Body of pancreas (tissue), 4 donors: ENCODE measurements around the gene GALNTL6. TPM values are rescaled to one million over a fixed set of nuclear protein-coding genes. Genes with fewer than 3 reads are reported as not detected.
"Not testable (repeated sequence)": the region's sequence is repeated elsewhere in the genome, so short reads cannot be mapped to it uniquely, and the experiment has no call there.

ENCODE experiments used
- ATAC-seq: fragments of 150-250 bp; one replicate; pipeline ENCODE4 v1.9.1; 2016
- DNase-seq, 4 donors: peaks; one replicate each; pipeline ENCODE4 v3.0.0-alpha.2; 2019
- H3K27ac ChIP-seq, 4 donors: fragments of 200-600 bp; sonication (generic); 1 replicate in 3 of 4; 2 replicates in 1 of 4; pipeline versions ENCODE4 v1.5.1 to v1.6.1; 2016 to 2019; ENCODE audit warnings: mild to moderate bottlenecking in 1 of 4, mixed read lengths in 1 of 4, moderate library complexity in 1 of 4
- H3K27me3 ChIP-seq, 2 donors: fragments of 200-600 bp; sonication (generic); one replicate each; pipeline ENCODE4 v1.6.0; 2016; ENCODE audit warnings: mild to moderate bottlenecking in 1 of 2
- H3K36me3 ChIP-seq, 2 donors: fragments of 200-600 bp; sonication (generic); replicated peaks in 1 of 2; 2 replicates each; pipeline ENCODE4 v1.5.1; 2016; ENCODE audit warnings: low read depth in 2 of 2; ENCODE audit not compliant: insufficient read depth in 1 of 2
- H3K4me1 ChIP-seq: fragments of 200-600 bp; sonication (generic); one replicate; pipeline ENCODE4 v1.6.0; 2016
- H3K4me3 ChIP-seq, 2 donors: fragments of 200-600 bp; sonication (generic); 1 replicate in 1 of 2; 2 replicates in 1 of 2; pipeline ENCODE4 v1.5.1; 2016 to 2019
- H3K9me3 ChIP-seq, 3 donors: fragments of 200-600 bp; sonication (generic); 1 replicate in 2 of 3; 2 replicates in 1 of 3; pipeline ENCODE4 v1.5.1; 2016
- CTCF ChIP-seq, 7 experiments: fragments of 450-650 bp in 4 of 7; fragments of 200-600 bp in 3 of 7; sonication (generic) in 3 of 7; IDR thresholded peaks; one replicate each; pipeline ENCODE4 v1.5.1; 2016 to 2019; ENCODE audit warnings: antibody characterized with exemption in 7 of 7
- POLR2A ChIP-seq, 3 donors: fragments of 450-650 bp; IDR thresholded peaks; one replicate each; pipeline ENCODE4 v1.6.1; 2016; ENCODE audit warnings: antibody characterized with exemption in 3 of 3, mild to moderate bottlenecking in 2 of 3
- WGBS, 2 donors: methylation state at CpG; one replicate each; pipeline ENCODE4 v1.1.5; 2017; 5-methylcytosine and 5-hydroxymethylcytosine counted together
- intact Hi-C: fragments of 100-400 bp; cut with DNase I; formaldehyde crosslinking; loops from one replicate; pipeline ENCODE4 v1.15.1; 2023
- total RNA-seq, 2 donors: library from RNA; depleted of rRNA; stranded (reverse); fragments of >200 nt; gene quantifications; one replicate each; pipeline ENCODE4 v1.1.0, GENCODE V29; 2016

The GALNTL6 gene
- total RNA-seq, 2 donors from 2014 or later: 0.26 TPM; not detected in 1

GRCh38 chr4:172950990-172951389 is 1137.8 kb downstream of the GALNTL6 start:
- no peak for DNase-seq
- Histone ChIP-seq H3K27me3 (no peaks in the 10 kb centered on the region), H3K27ac (no peak overlapping the region), H3K36me3 (no peaks in the 10 kb centered on the region), H3K4me3 (no peak overlapping the region), H3K4me1 (no peaks in the 10 kb centered on the region), H3K9me3 (no peaks in the 10 kb centered on the region)
- 96 to 100% methylated on average over 2 of the region's 2 CpGs for WGBS, 2 donors
- ATAC-seq: no peak
- intact Hi-C loops: no loop called here
- TF ChIP-seq CTCF (IDR thresholded peaks at IDR 0.05) (no peak), POLR2A (IDR thresholded peaks at IDR 0.05) (no peak)

- WGBS, 2 donors: 88 to 92% methylated on average over 11 of the region's 11 CpGs
- ATAC-seq (no peak), DNase-seq (no peak)
- Histone ChIP-seq H3K27me3 (no peaks in the 10 kb centered on the region), H3K36me3 (no peaks in the 10 kb centered on the region), H3K9me3 (no peaks in the 10 kb centered on the region), H3K4me3 (no peak overlapping the region), H3K4me1 (no peaks in the 10 kb centered on the region), H3K27ac (no peak overlapping the region)
- intact Hi-C loops: no loop called here
- TF ChIP-seq CTCF (IDR thresholded peaks at IDR 0.05) (no peak), POLR2A (IDR thresholded peaks at IDR 0.05) (no peak)
These were observed 1138.7 kb downstream of the GALNTL6 start for GRCh38 chr4:172951679-172952451.

GRCh38 chr4:172953896-172954568 is 1140.8 kb downstream of the GALNTL6 start:
- WGBS, 2 donors: 63 to 68% methylated on average over 5 of the region's 5 CpGs
- DNase-seq (no peak), ATAC-seq (no peak)

GRCh38 chr4:172956340-172956739 is 1143.1 kb downstream of the GALNTL6 start:
- ATAC-seq, H3K27ac ChIP-seq, H3K36me3 ChIP-seq, H3K4me1 ChIP-seq, DNase-seq, intact Hi-C loops, H3K4me3 ChIP-seq, H3K27me3 ChIP-seq, H3K9me3 ChIP-seq: not testable (repeated sequence)
- 87 to 90% methylated on average over 3 of the region's 3 CpGs for WGBS, 2 donors

More at GRCh38 chr4:172953896-172954568, 1140.8 kb downstream of the GALNTL6 start:
- no peak overlapping the region for H3K27ac ChIP-seq
- H3K4me1 ChIP-seq: no peaks in the 10 kb centered on the region
- H3K36me3 ChIP-seq: no peaks in the 10 kb centered on the region
- intact Hi-C loops: no loop called here
- TF ChIP-seq CTCF (IDR thresholded peaks at IDR 0.05) (no peak), POLR2A (IDR thresholded peaks at IDR 0.05) (no peak)
- H3K4me3 ChIP-seq: no peak overlapping the region
- H3K9me3 ChIP-seq: no peaks in the 10 kb centered on the region
- H3K27me3 ChIP-seq: no peaks in the 10 kb centered on the region

- DNase-seq (no peak), ATAC-seq (no peak)
- 73 to 81% methylated on average over 4 of the region's 4 CpGs for WGBS, 2 donors
- H3K9me3 ChIP-seq: no peaks in the 10 kb centered on the region
- peaks cover 2% of the 10 kb centered on the region for H3K4me1 ChIP-seq
- intact Hi-C loops: no loop called here
- H3K27ac ChIP-seq: no peak overlapping the region
- TF ChIP-seq POLR2A (IDR thresholded peaks at IDR 0.05): no peak
- no peak for TF ChIP-seq CTCF (IDR thresholded peaks at IDR 0.05)
- H3K4me3 ChIP-seq: no peak overlapping the region
- H3K27me3 ChIP-seq: no peaks in the 10 kb centered on the region
- H3K36me3 ChIP-seq: no peaks in the 10 kb centered on the region
These were observed 1144.0 kb downstream of the GALNTL6 start for GRCh38 chr4:172957216-172957615.
